22Rv1 (cell line): ENCODE data around the gene SEC23IP.

Source experiments
- ZFX ChIP-seq: fragments of 450-650 bp; IDR thresholded peaks from 2 replicates; pipeline ENCODE4 v1.6.1; 2017; ENCODE audit warnings: antibody characterized with exemption, borderline replicate concordance
- TF ChIP-seq, protein P1 (sequence below): fragments of 450-650 bp; IDR thresholded peaks from 2 replicates; pipeline ENCODE4 v1.5.1; 2017; ENCODE audit warnings: mild to moderate bottlenecking

DNA sequence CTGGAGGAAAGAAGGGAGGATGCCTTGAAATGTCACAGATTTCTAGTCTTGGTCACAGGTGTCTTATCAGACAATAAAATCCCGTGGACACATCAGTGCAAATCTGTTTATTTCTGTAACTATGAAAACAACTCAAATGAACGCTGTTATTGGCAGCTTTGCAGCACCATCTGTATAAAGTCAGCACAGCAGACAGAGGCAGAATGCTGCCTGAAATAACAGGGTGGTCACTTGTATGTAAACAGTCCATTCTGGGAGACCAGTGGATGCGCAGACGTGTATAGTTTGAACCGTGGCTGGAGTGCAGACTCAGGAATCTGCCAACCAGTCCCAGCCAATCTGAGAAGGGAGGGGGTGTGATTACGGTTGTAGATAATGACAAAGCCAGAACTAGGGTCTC lies 54.8 kb downstream of the SEC23IP start:
- TF ChIP-seq, protein P1, sequence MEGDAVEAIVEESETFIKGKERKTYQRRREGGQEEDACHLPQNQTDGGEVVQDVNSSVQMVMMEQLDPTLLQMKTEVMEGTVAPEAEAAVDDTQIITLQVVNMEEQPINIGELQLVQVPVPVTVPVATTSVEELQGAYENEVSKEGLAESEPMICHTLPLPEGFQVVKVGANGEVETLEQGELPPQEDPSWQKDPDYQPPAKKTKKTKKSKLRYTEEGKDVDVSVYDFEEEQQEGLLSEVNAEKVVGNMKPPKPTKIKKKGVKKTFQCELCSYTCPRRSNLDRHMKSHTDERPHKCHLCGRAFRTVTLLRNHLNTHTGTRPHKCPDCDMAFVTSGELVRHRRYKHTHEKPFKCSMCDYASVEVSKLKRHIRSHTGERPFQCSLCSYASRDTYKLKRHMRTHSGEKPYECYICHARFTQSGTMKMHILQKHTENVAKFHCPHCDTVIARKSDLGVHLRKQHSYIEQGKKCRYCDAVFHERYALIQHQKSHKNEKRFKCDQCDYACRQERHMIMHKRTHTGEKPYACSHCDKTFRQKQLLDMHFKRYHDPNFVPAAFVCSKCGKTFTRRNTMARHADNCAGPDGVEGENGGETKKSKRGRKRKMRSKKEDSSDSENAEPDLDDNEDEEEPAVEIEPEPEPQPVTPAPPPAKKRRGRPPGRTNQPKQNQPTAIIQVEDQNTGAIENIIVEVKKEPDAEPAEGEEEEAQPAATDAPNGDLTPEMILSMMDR = no peak
- no peak for TF ChIP-seq ZFX
